ENCODE data around the gene OR8B2.
"Not testable (repeated sequence)": the region's sequence is repeated elsewhere in the genome, so short reads cannot be mapped to it uniquely, and the experiment has no call there.

The OR8B2 gene, protein sequence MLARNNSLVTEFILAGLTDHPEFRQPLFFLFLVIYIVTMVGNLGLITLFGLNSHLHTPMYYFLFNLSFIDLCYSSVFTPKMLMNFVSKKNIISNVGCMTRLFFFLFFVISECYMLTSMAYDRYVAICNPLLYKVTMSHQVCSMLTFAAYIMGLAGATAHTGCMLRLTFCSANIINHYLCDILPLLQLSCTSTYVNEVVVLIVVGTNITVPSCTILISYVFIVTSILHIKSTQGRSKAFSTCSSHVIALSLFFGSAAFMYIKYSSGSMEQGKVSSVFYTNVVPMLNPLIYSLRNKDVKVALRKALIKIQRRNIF

DNA sequence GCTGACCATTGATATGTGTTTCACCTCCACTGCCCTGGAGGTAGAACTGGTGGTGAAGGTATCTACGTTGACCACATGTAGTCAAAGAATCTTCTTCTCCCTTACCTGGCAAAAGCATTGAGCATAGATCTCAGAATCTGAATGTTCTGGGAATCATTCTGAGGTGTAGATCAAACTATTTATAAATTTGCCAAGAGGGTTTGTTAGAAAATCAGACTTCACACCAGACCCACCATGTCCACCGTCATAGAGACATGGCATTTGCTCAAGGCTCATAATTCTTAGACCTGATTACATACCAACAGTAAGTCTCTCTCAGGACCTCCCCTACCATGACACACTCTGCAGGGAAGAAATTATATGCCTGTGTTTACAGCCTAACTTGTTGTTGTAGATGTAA lies at the start of gene OR8B2:
TSS of gene OR8B2 (minus strand) at position 101 of the 400 bp plus-strand sequence. CDS start 1,156 bp downstream, outside the sequence.
- DNase-seq: no peak

GRCh38 chr11:124429599-124429998 lies 45.3 kb upstream of the OR8B2 start:
- no peak for DNase-seq

DNA sequence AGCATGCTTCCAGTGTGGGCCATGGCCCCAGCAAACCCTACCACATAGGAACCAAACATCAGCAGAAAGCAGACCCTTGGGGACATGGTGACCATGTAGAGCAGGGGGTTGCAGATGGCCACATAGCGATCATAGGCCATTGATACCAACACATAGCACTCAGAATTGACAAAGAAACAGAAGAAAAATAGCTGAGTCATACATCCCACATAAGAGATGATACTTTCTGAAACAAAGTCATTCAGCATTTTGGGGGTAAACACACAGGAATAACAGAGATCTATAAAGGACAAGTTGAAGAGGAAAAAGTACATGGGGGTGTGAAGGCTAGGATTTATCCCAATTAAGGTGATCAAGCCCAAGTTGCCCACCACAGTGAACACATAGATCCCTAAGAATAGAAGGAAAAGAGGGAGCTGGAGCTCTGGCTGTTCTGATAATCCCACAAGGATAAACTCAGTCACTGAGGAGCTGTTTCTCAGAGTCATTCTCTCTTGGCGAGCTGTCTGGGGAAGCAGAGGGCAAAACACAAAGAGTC lies 40.2 kb upstream of the OR8B2 start, which contains the start of gene OR8B4:
TSS of gene OR8B4 (minus strand) at position 488 of the 538 bp plus-strand sequence. CDS start at position 488, 0 bp downstream.
- no peak for DNase-seq

DNA sequence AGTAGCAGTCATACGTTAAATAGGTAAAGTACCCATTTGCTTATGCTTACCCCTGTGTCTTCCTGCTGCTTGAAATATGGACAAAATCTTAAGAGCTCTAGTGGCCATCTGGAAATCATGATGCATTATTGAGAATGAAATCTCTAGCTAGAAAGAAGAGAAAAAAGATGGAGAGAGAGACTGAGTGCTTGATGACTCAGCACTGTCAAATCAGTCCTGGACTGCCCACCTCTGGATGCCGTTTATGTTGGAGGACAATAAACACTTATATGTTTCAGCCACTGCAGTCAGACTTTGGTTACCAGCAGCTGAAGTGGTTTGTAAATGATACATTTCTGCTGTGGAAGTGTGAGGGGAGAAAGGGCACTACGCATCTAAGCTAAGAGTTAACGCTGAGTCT lies 36.7 kb upstream of the OR8B2 start:
- DNase-seq: no peak

- no peak for DNase-seq
These were observed 31.1 kb upstream of the OR8B2 start for GRCh38 chr11:124415356-124415923.

DNA sequence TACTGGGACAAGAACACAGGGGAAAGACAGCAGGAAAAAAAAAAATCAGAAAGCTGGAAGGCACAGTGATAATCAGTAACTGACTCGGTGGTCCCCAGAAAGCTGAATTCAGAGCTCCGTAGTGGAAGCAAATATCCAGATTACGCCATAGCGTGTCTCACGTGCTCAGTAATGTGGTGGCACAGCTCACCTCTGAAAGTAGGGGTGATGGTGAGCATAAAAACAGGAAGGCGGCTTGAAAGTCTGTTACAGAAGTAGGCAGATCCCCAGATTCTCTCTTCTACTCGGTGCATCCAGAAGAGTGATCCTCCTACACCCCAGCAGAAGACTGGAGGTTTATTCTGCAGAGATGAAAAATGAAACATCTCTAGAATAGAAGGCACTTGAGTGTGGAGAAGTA lies 25.6 kb upstream of the OR8B2 start:
- DNase-seq: no peak

DNA sequence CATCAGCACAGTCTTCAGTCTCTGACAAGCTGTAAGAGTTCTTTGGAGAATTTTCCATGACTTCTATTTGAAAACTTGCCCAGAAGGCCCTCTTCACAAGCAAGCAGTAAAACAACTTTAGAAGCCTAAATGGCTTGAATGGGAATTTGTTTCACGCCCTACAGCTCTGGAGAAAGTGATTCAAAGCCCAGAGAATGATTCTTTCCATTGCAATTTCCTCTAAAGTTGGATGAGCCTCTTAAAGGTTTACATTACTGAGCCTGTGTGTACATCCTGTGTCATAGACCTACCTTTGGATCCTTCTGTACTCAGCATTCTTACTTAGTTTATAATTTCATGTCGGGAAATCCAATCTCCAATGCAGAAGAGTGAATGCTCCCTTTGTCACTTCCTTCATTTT lies 21.3 kb upstream of the OR8B2 start:
- DNase-seq: no peak

DNA sequence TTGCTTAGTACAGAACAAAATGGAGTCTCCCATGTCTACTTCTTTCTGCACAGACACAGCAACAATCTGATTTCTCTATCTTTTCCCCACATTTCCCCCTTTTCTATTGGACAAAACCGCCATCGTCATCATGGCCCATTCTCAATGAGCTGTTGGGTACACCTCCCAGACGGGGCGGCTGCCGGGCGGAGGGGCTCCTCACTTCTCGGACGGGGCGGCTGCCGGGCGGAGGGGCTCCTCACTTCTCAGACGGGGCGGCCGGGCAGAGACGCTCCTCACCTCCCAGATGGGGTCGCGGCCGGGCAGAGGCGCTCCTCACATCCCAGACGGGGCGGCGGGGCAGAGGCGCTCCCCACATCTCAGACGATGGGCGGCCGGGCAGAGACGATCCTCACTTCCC lies 18.9 kb upstream of the OR8B2 start:
- not testable (repeated sequence) for DNase-seq

DNA sequence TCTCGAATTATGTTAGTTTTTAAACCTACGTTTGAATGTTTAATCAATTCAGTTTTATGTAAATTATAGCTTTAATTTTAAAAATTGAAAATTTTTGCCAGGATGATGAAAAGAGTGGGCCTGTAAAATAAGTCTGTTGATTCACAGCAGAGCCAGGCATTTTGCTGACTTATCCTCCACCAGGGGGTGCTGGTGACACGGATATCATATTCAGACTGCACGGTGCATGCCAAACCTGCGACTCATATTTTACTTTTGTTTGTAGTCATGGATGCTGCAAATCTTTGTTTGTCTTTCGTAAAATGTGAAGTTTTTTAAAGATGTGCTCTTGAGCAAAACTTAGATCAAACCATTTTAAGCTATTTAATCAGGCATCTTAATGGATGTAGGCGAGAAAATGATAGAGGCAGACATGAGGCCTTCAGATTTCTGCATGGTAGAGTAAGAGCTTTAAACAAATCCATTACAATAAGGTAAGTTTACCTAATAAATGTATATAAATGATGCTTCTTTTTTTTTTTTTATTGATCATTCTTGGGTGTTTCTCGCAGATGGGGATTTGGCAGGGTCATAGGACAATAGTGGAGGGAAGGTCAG lies 18.1 kb upstream of the OR8B2 start:
- no peak for DNase-seq

DNA sequence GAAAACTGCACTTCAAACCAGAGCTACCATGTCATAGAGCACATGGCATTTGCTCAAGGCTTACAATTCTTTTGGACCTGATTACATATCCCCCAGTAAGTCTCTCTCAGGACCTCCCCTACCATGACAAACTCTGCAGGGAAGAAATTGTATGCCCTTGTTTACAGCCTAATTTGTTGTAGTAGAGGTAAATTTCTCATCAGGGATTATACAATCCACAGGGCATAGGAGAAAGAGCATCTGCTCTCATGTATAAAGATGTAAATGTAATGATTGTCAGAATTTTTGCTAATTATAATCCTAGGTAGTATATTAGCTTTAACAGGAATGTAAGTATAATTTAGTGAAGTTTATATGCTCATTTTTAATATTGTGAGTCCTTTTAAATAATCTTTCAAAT lies 14.6 kb upstream of the OR8B2 start, which contains the start of gene OR8B3:
TSS of gene OR8B3 (minus strand) at position 101 of the 400 bp plus-strand sequence. CDS start 1,673 bp downstream, outside the sequence.
- DNase-seq: no peak

DNA sequence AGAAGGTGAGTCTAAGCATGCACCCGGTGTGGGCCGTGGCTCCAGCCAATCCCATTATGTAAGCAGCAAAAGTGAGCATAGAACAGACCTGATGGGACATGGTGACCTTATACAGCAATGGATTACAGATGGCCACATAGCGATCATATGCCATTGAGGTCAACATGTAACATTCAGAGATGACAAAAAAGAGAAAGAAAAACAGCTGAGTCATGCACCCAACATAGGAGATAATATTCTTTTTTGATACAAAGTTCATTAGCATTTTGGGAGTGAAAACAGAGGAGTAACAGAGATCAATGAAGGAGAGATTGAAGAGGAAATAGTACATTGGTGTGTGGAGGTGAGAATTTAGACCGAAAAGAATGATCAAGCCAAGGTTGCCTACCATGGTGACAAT lies 12.5 kb upstream of the OR8B2 start:
- DNase-seq: not testable (repeated sequence)

DNA sequence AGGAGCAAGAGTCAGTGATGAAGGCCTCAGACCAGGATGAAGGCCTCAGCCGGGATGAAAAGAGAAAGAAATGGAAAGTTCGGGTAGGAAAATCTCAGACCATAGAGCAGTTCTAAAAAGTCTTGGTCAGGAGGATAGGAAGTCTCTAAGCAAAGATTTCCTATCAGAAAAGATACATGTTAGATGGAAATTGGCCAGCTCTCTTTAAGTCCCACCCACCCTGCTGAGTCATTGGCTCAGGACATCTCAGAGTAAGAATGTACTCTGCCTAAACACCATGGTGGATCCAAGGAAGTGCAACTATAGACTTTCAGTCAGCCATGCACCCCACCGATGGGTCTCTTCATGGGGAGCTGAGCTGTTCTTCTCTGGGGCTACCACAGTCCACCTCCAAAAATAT lies 10.1 kb upstream of the OR8B2 start:
- no peak for DNase-seq

- DNase-seq: not testable (repeated sequence)
These were observed 1.4 kb downstream of the OR8B2 start for GRCh38 chr11:124382857-124383256.

DNA sequence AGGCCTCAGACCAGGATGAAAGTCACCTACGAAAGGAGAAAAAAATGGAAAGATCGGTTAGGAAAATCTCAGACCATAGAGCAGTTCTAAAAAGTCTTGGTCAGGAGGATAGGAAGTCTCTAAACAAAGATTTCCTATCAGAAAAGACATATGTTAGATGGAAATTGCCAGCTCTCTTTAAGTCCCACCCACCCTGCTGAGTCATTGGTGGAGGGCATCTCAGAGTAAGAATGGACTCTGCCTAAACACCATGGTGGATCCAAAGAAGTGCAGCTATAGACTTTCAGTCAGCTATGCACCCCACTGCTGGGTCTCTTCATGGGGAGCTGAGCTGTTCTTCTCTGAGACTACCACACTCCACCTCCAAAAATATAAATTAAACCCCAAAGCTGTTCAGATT lies 3.7 kb downstream of the OR8B2 start:
- DNase-seq: no peak

DNA sequence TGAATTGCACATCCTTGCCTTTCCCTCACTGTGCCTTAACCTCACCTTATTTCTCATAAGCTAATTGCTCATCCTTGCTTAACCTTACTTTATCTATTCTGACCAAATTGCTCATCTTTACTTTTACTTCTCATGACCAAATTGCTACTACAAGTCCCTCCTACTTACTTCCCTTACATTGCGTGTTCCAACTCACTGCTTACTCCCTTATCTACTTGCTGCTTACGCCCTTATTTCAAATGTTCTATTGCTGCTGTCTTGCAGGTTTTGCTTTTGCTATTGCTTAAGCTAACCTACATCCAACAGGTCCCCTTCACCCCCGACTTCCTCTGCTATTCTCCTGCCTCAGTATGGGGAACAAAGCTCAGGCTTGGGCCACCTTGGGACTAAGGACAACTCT lies 8.0 kb downstream of the OR8B2 start:
- DNase-seq: no peak

DNA sequence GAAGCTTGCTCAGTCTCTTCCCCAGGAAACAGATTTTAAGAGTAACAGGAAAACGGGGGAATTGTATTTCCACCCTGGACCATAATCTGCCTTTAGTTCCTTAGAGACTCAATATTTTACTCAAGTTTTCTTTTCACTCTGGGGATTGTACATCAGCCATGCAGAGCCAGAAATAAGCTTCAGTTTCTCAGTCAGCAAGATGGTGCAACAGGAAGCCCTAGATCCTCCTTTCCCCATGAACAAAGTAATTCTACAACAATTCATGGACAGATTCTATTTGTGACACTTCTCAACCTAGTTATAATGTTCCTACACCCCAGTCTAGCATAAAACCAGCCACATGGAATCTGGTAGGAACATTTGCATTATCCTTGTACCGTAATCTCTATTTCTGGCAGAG lies 24.7 kb downstream of the OR8B2 start:
- DNase-seq: no peak

- DNase-seq: no peak
These were observed 37.9 kb downstream of the OR8B2 start for GRCh38 chr11:124346311-124346955.

- DNase-seq: no peak
These were observed 40.0 kb downstream of the OR8B2 start for GRCh38 chr11:124344346-124344745.

DNA sequence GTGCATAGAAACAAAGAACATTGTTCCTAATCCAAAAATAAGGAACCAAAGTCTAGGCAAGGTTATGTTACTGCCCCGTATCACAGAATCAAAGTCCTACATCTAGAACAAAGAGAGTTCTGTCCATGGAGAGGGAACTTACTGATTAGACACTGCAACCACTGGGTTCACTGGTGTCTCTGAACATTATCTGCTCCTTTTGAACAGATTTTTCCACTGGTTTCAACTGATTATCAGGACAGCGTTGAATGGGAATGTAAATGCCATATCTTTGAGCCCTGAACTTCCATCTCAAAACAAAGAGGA lies 44.2 kb downstream of the OR8B2 start:
- no peak for DNase-seq

GRCh38 chr11:124339396-124340141 lies 44.7 kb downstream of the OR8B2 start:
- DNase-seq: no peak

Measured in NCI-H1436 treated with DMSO at 0.1 percent for 48 hours (cell line).